Measurements from ENCODE around the gene C7orf57. TPM values are rescaled to one million over a fixed set of nuclear protein-coding genes. Genes with fewer than 3 reads are reported as not detected.

C7orf57 gene
- total RNA-seq, 1 donor from 2014 or later = 0.78 TPM

GRCh38 chr7:48085433-48085791 is 50.1 kb downstream of the C7orf57 start:
- no peak for DNase-seq

- DNase-seq = no peak
Observed at GRCh38 chr7:48085942-48086341, 50.6 kb downstream of the C7orf57 start.

- no peak for DNase-seq
Observed at GRCh38 chr7:48087349-48087748, 52.0 kb downstream of the C7orf57 start.

- DNase-seq = peak; percentile 68
Observed at GRCh38 chr7:48088559-48089045, 53.3 kb downstream of the C7orf57 start.

- DNase-seq = peak; percentile 78
Observed at GRCh38 chr7:48089046-48090003, 54.0 kb downstream of the C7orf57 start, which contains the start of gene UPP1. Gene UPP1, plus strand, starts transcription at chr7:48089265. Its CDS starts 5,519 bp downstream, at chr7:48094784.

GRCh38 chr7:48090095-48090805 is 54.9 kb downstream of the C7orf57 start:
- no peak for DNase-seq

GRCh38 chr7:48091506-48092433 is 56.4 kb downstream of the C7orf57 start:
- no peak for DNase-seq

GRCh38 chr7:48094861-48095293 is 59.5 kb downstream of the C7orf57 start:
- DNase-seq = no peak

- DNase-seq = no peak
Observed at GRCh38 chr7:48096273-48096672, 60.9 kb downstream of the C7orf57 start.

- DNase-seq = no peak
Observed at GRCh38 chr7:48097521-48098231, 62.3 kb downstream of the C7orf57 start.

- DNase-seq = no peak
Observed at GRCh38 chr7:48098846-48099245, 63.5 kb downstream of the C7orf57 start.

GRCh38 chr7:48099781-48100180 is 64.4 kb downstream of the C7orf57 start:
- DNase-seq = no peak

GRCh38 chr7:48101352-48101751 is 66.0 kb downstream of the C7orf57 start:
- no peak for DNase-seq

- DNase-seq = no peak
Observed at GRCh38 chr7:48101968-48102367, 66.6 kb downstream of the C7orf57 start.

- no peak for DNase-seq
Observed at GRCh38 chr7:48102530-48102929, 67.2 kb downstream of the C7orf57 start.

GRCh38 chr7:48105045-48105444 is 69.7 kb downstream of the C7orf57 start:
- DNase-seq = no peak

- no peak for DNase-seq
Observed at GRCh38 chr7:48106906-48107659, 71.7 kb downstream of the C7orf57 start.

GRCh38 chr7:48107926-48108472 is 72.7 kb downstream of the C7orf57 start:
- no peak for DNase-seq

GRCh38 chr7:48108959-48109847 is 73.9 kb downstream of the C7orf57 start:
- no peak for DNase-seq

Measured in occipital lobe (tissue), 2 donors.